Heart left ventricle (tissue), 16 donors: ENCODE data around the gene RGS6. TPM values are rescaled to one million over a fixed set of nuclear protein-coding genes. Genes with fewer than 3 reads are reported as not detected.
A peak's percentile ranks its signal among the peaks of the same experiment; 100 is the strongest.

Experiments used
- ATAC-seq, 4 donors: fragments of 200-7000 bp; cut with Tn5 transposase; one replicate each; pipeline ENCODE4 v1.9.1; 2020 to 2022; ENCODE audit warnings: moderate library complexity in 4 of 4, mild to moderate bottlenecking in 3 of 4, moderate number of reproducible peaks in 1 of 4
- DNase-seq, 5 donors: peaks; one replicate each; pipeline ENCODE4 v3.0.0-alpha.2; 2020
- H3K27ac ChIP-seq, 12 donors: fragments of 200-600 bp; sonication (generic) in 4 of 12; one replicate each; pipeline versions ENCODE4 v1.5.0 to v1.8.0; 2016 to 2022; ENCODE audit warnings: mild to moderate bottlenecking in 2 of 12
- H3K27me3 ChIP-seq, 9 donors: fragments of 200-600 bp; sonication (generic) in 2 of 9; one replicate each; pipeline versions ENCODE4 v1.5.1 to v1.8.0; 2016 to 2022; ENCODE audit warnings: mild to moderate bottlenecking in 3 of 9
- H3K36me3 ChIP-seq, 9 donors: fragments of 200-600 bp; sonication (generic) in 2 of 9; one replicate each; pipeline versions ENCODE4 v1.5.0 to v1.8.0; 2018 to 2022; ENCODE audit warnings: mild to moderate bottlenecking in 2 of 9
- H3K4me1 ChIP-seq, 12 donors: fragments of 200-600 bp; sonication (generic) in 4 of 12; one replicate each; pipeline versions ENCODE4 v1.5.0 to v1.8.0; 2016 to 2022; ENCODE audit warnings: mild to moderate bottlenecking in 3 of 12
- H3K4me3 ChIP-seq, 12 donors: fragments of 200-600 bp; sonication (generic) in 4 of 12; one replicate each; pipeline versions ENCODE4 v1.5.0 to v1.8.0; 2017 to 2022; ENCODE audit warnings: mild to moderate bottlenecking in 9 of 12, moderate library complexity in 4 of 12
- H3K9me3 ChIP-seq, 12 donors: fragments of 200-600 bp; sonication (generic) in 4 of 12; one replicate each; pipeline versions ENCODE4 v1.5.0 to v1.8.0; 2016 to 2022; ENCODE audit warnings: mild to moderate bottlenecking in 1 of 12
- CTCF ChIP-seq, 12 donors: fragments of 200-600 bp; sonication (generic) in 4 of 12; IDR thresholded peaks; one replicate each; pipeline versions ENCODE4 v1.5.0 to v1.8.0; 2018 to 2022; ENCODE audit warnings: antibody characterized with exemption in 12 of 12, mild to moderate bottlenecking in 5 of 12
- POLR2A ChIP-seq, 2 donors: fragments of 450-650 bp; IDR thresholded peaks; one replicate each; pipeline ENCODE4 v1.6.1; 2017; ENCODE audit warnings: antibody characterized with exemption in 2 of 2, mild to moderate bottlenecking in 2 of 2, moderate library complexity in 2 of 2
- WGBS, 4 donors: extraction: QIAGEN DNeasy Blood & Tissue Kit in 2 of 4; methylation state at CpG; one replicate each; pipeline versions ENCODE4 v1.1.5 to v1.1.7; 2013 to 2018; 5-methylcytosine and 5-hydroxymethylcytosine counted together
- intact Hi-C, 10 donors: fragments of 100-400 bp; cut with DNase I; formaldehyde crosslinking; loops; one replicate each; pipeline versions ENCODE4 v1.11.1 to v1.14.2; 2022
- polyA plus RNA-seq, 2 donors: library from polyadenylated mRNA; stranded (reverse); fragments of 200-250 nt; gene quantifications; one replicate each; pipeline ENCODE4 v1.2.3, GENCODE V29; 2013
- total RNA-seq, 9 donors: library from RNA; depleted of rRNA in 2 of 9; stranded (reverse); fragments of >200 nt in 2 of 9; fragmentation: NEBNext Ultra II Directional in 3 of 9; extraction: Animal tissue kit (Norgen Biotek cat#: 25700) in 3 of 9; gene quantifications; one replicate each; pipeline versions ENCODE4 v1.1.0 to v1.2.4, GENCODE V29; 2016 to 2023
- donor health status: ischemic (EF 13 %, LVEDD 7.1; RV severe dilation, severe dysfunction).
- donor health status: healthy with polysubstance abuse.
- donor health status: DM: no; HTN: yes; CAD: no.
- donor health status: DM: no; HTN: no; CAD: no.
- donor health status: ischemic (EF 25% LVEDD 6.9; RV normal size, moderate dysfunction).
- donor health status: ischemic (EF 25% LVEDD 5.7; RV mildly dilated, moderate dysfunction).
- donor health status: healthy.
- donor health status: DM: yes; HTN: yes; CAD: no.
- donor health status: ischemic (EF 35%, LVEDD 5.7; RV mildly dilated, moderate dysfunction).
- donor health status: nonischemic (EF 11% LVEDD 7.7; RV severe dilation, severe dysfunction).
- donor health status: DM: yes; HTN: yes; CAD: no.
- donor health status: PGD.
- donor health status: ischemic (EF 29% LVEDD 5.4; RV normal size, mild dysfunction).
- donor health status: nonischemic (EF 23%, LVEDD 6.1; RV moderate dilation, normal function).

The RGS6 gene
- total and polyA plus RNA-seq, 11 donors, result 1.3 to 25.4 (median 15.1) TPM

- Histone ChIP-seq H3K36me3 (no peaks in the 10 kb centered on the region), H3K27me3 (no peaks in the 10 kb centered on the region), H3K4me1 (peaks cover 0 to 3% (median 0%) of the 10 kb centered on the region in 12 donors), H3K4me3 (no peak overlapping the region), H3K27ac (no peak overlapping the region), H3K9me3 (no peaks in the 10 kb centered on the region)
- TF ChIP-seq CTCF (IDR thresholded peaks at IDR 0.05) (no peak), POLR2A (IDR thresholded peaks at IDR 0.05) (no peak)
- ATAC-seq (no peak), DNase-seq (no peak)
- intact Hi-C loops, result no loop called here
- WGBS, 4 donors, result 62 to 86% (median 79%) methylated on average over 16 of the region's 16 CpGs
These were observed 665.3 kb downstream of the RGS6 start for GRCh38 chr14:72597252-72598233.

GRCh38 chr14:72598306-72598705, 666.1 kb downstream of the RGS6 start:
- no peak for ATAC-seq
- peaks cover 0 to 3% (median 0%) of the 10 kb centered on the region in 12 donors for H3K4me1 ChIP-seq
- no peaks in the 10 kb centered on the region for H3K27me3 ChIP-seq
- no peak overlapping the region for H3K27ac ChIP-seq
- no peaks in the 10 kb centered on the region for H3K9me3 ChIP-seq
- DNase-seq, result no peak
- intact Hi-C loops, result no loop called here
- no peak for TF ChIP-seq CTCF (IDR thresholded peaks at IDR 0.05)
- TF ChIP-seq POLR2A (IDR thresholded peaks at IDR 0.05), result no peak
- no peak overlapping the region for H3K4me3 ChIP-seq
- no peaks in the 10 kb centered on the region for H3K36me3 ChIP-seq
- WGBS, 4 donors, result 94 to 95% (median 94%) methylated on average over 5 of the region's 5 CpGs

- no peak overlapping the region for H3K27ac ChIP-seq
- 76 to 83% (median 79%) methylated on average over 15 to 16 of the region's 16 CpGs for WGBS, 4 donors
- intact Hi-C loops, result no loop called here
- TF ChIP-seq POLR2A (IDR thresholded peaks at IDR 0.05), result no peak
- ATAC-seq (no peak), DNase-seq (no peak)
- H3K27me3 ChIP-seq, result no peaks in the 10 kb centered on the region
- no peak overlapping the region for H3K4me3 ChIP-seq
- no peaks in the 10 kb centered on the region for H3K9me3 ChIP-seq
- no peaks in the 10 kb centered on the region for H3K4me1 ChIP-seq
- H3K36me3 ChIP-seq, result no peaks in the 10 kb centered on the region
These were observed 667.6 kb downstream of the RGS6 start for GRCh38 chr14:72599579-72600470.

- 65 to 80% (median 69%) methylated on average over 8 to 9 of the region's 9 CpGs for WGBS, 4 donors
- Histone ChIP-seq H3K9me3 (no peaks in the 10 kb centered on the region), H3K27ac (no peak overlapping the region), H3K4me1 (no peaks in the 10 kb centered on the region), H3K27me3 (no peaks in the 10 kb centered on the region), H3K4me3 (no peak overlapping the region), H3K36me3 (no peaks in the 10 kb centered on the region)
- DNase-seq (no peak), ATAC-seq (peak in 1 of 4 donors; percentile 18)
- TF ChIP-seq POLR2A (IDR thresholded peaks at IDR 0.05) (no peak), CTCF (IDR thresholded peaks at IDR 0.05) (no peak)
- intact Hi-C loops, result no loop called here
These were observed 668.5 kb downstream of the RGS6 start for GRCh38 chr14:72600551-72601330.
